Smooth muscle cell (in vitro differentiated cells): Measurements from ENCODE around the gene CCL7. TPM values are rescaled to one million over a fixed set of nuclear protein-coding genes. Genes with fewer than 3 reads are reported as not detected.

Source experiments
- DNase-seq: peaks from one replicate; lab custom pipeline; 2025; ENCODE audit not compliant: unreplicated experiment; lab: John Stamatoyannopoulos, UW
- H2AFZ ChIP-seq: fragments of 200-600 bp; sonication (generic); 2 replicates; pipeline ENCODE4 v1.6.0; 2016; ENCODE audit warnings: antibody characterized with exemption, low read depth, mild to moderate bottlenecking
- H3F3A ChIP-seq: fragments of 200-600 bp; sonication (generic); 2 replicates; pipeline ENCODE4 v1.6.0; 2017; ENCODE audit warnings: antibody characterized with exemption, low read depth
- H3K27ac ChIP-seq: fragments of 200-600 bp; sonication (generic); 2 replicates; pipeline ENCODE4 v1.5.1; 2016; ENCODE audit warnings: low read depth, mild to moderate bottlenecking
- H3K27me3 ChIP-seq: fragments of 200-600 bp; sonication (generic); 2 replicates; pipeline ENCODE4 v1.6.1; 2016; ENCODE audit warnings: low read depth, mild to moderate bottlenecking
- H3K36me3 ChIP-seq: fragments of 200-600 bp; sonication (generic); 2 replicates; pipeline ENCODE4 v1.5.1; 2016; ENCODE audit warnings: low read depth
- H3K4me1 ChIP-seq: fragments of 200-600 bp; sonication (generic); 2 replicates; pipeline ENCODE4 v1.5.1; 2016; ENCODE audit warnings: low read depth
- H3K4me2 ChIP-seq: fragments of 200-600 bp; sonication (generic); 2 replicates; pipeline ENCODE4 v1.6.0; 2016; ENCODE audit warnings: mild to moderate bottlenecking
- H3K4me3 ChIP-seq: fragments of 200-600 bp; sonication (generic); 2 replicates; pipeline ENCODE4 v1.5.1; 2016; ENCODE audit warnings: mild to moderate bottlenecking
- H3K79me2 ChIP-seq: fragments of 200-600 bp; sonication (generic); 2 replicates; pipeline ENCODE4 v1.6.0; 2016; ENCODE audit warnings: low read depth, mild to moderate bottlenecking
- H3K9ac ChIP-seq: fragments of 200-600 bp; sonication (generic); 2 replicates; pipeline ENCODE4 v1.6.0; 2016; ENCODE audit warnings: low read depth
- H3K9me3 ChIP-seq: fragments of 200-600 bp; sonication (generic); replicated peaks from 2 replicates; pipeline ENCODE4 v1.5.1; 2016; ENCODE audit warnings: low read depth
- H4K20me1 ChIP-seq: fragments of 200-600 bp; sonication (generic); 2 replicates; pipeline ENCODE4 v1.6.0; 2016; ENCODE audit warnings: low read depth
- CTCF ChIP-seq: fragments of 200-600 bp; sonication (generic); IDR thresholded peaks from 2 replicates; pipeline ENCODE4 v1.5.1; 2017; ENCODE audit warnings: borderline replicate concordance, mild to moderate bottlenecking, antibody characterized with exemption; ENCODE audit not compliant: insufficient read depth, poor library complexity, severe bottlenecking
- WGBS: methylation state at CpG from one replicate; pipeline ENCODE4 v1.1.7; 2016; ENCODE audit warnings: low lambda C conversion rate; 5-methylcytosine and 5-hydroxymethylcytosine counted together
- polyA plus RNA-seq: library from polyadenylated mRNA; unstranded; fragments of >200 nt; fragmentation: Nextera tagmentation; extraction: Ambion mirVana; gene quantifications from 2 replicates; pipeline ENCODE4 v1.2.1, GENCODE V29; 2016
- total RNA-seq: library from RNA; depleted of rRNA; stranded (reverse); fragments of >200 nt; gene quantifications from 2 replicates; pipeline ENCODE4 v1.2.3, GENCODE V29; 2014

The CCL7 gene
- total and polyA plus RNA-seq, 2 experiments from 2014 or later, result 0.31 to 0.74 TPM

DNA sequence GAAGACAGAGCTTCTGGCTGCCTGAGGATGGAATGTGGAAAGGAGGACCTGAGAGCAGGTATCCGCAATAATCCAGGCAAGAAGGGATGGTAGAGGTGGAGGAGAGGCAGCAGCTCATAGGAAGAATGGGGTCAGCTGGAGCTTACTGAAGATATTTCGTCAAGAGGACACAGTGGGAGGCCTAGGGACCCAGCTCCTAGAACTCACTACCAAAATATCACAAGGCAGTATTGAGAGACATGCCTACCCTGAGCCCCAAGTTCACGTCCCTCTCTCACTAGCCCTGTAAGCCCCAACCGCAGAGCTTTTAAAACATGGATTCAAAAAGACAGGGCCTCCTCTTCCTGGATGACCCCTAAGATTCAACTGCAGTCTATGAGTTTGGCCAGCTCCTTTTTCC lies 35.0 kb downstream of the CCL7 start:
- Histone ChIP-seq H3K27me3 (peaks cover 3% of the 10 kb centered on the region), H3K4me1 (peaks cover 4% of the 10 kb centered on the region), H3K9me3 (no peaks in the 10 kb centered on the region), H4K20me1 (no peaks in the 10 kb centered on the region), H3K36me3 (no peaks in the 10 kb centered on the region), H3K4me2 (no peak overlapping the region), H3K4me3 (no peak overlapping the region), H3K27ac (no peak overlapping the region), H3K9ac (no peak overlapping the region), H3F3A (peaks cover 5% of the 10 kb centered on the region), H2AFZ (no peak overlapping the region), H3K79me2 (no peaks in the 10 kb centered on the region)
- DNase-seq, result no peak
- 78% methylated on average over 4 of the region's 4 CpGs for WGBS
- TF ChIP-seq CTCF, result no peak

- no peak for DNase-seq
- no peak for TF ChIP-seq CTCF
- no peak overlapping the region for H3K27ac ChIP-seq
- H3K9me3 ChIP-seq, result no peaks in the 10 kb centered on the region
- no peaks in the 10 kb centered on the region for H3K36me3 ChIP-seq
- no peaks in the 10 kb centered on the region for H3K79me2 ChIP-seq
- no peak overlapping the region for H3K4me3 ChIP-seq
- H2AFZ ChIP-seq, result no peak overlapping the region
- H3K9ac ChIP-seq, result no peak overlapping the region
- H3K4me2 ChIP-seq, result no peak overlapping the region
- H3K4me1 ChIP-seq, result peaks cover 4% of the 10 kb centered on the region
- H3K27me3 ChIP-seq, result peaks cover 3% of the 10 kb centered on the region
- no peaks in the 10 kb centered on the region for H4K20me1 ChIP-seq
- peaks cover 5% of the 10 kb centered on the region for H3F3A ChIP-seq
Observed at GRCh38 chr17:34305606-34306005, 35.6 kb downstream of the CCL7 start.

GRCh38 chr17:34306466-34306865 lies 36.4 kb downstream of the CCL7 start:
- Histone ChIP-seq H3K4me1 (no peaks in the 10 kb centered on the region), H3K79me2 (no peaks in the 10 kb centered on the region), H3K27me3 (peaks cover 3% of the 10 kb centered on the region), H4K20me1 (no peaks in the 10 kb centered on the region), H2AFZ (no peak overlapping the region), H3K4me3 (no peak overlapping the region), H3F3A (no peaks in the 10 kb centered on the region), H3K27ac (no peak overlapping the region), H3K9me3 (no peaks in the 10 kb centered on the region), H3K4me2 (no peak overlapping the region), H3K36me3 (no peaks in the 10 kb centered on the region), H3K9ac (no peak overlapping the region)
- TF ChIP-seq CTCF, result peak; percentile 28
- DNase-seq, result no peak
- WGBS, result 74% methylated on average over 3 of the region's 3 CpGs

- Histone ChIP-seq H3K27ac (no peak overlapping the region), H3K27me3 (peaks cover 3% of the 10 kb centered on the region), H4K20me1 (no peaks in the 10 kb centered on the region), H3K4me3 (no peak overlapping the region), H3K36me3 (no peaks in the 10 kb centered on the region), H3K4me1 (no peaks in the 10 kb centered on the region), H3K79me2 (no peaks in the 10 kb centered on the region), H3K9ac (no peak overlapping the region), H2AFZ (no peak overlapping the region), H3K9me3 (no peaks in the 10 kb centered on the region), H3F3A (no peaks in the 10 kb centered on the region), H3K4me2 (no peak overlapping the region)
- no peak for TF ChIP-seq CTCF
- WGBS, result 52% methylated on average over 3 of the region's 3 CpGs
- no peak for DNase-seq
Observed at GRCh38 chr17:34307110-34307509, 37.1 kb downstream of the CCL7 start.
